HepG2 (cell line): ENCODE results near the gene LYPD4. TPM values are rescaled to one million over a fixed set of nuclear protein-coding genes. Genes with fewer than 3 reads are reported as not detected.
A peak's percentile ranks its signal among the peaks of the same experiment; 100 is the strongest.

Experiments
- ADNP ChIP-seq: sonication (generic); formaldehyde crosslinking; IDR thresholded peaks from 2 replicates; pipeline ENCODE4 v1.4.0; 2020; ENCODE audit warnings: missing genetic modification reagents
- CBFB ChIP-seq: sonication (generic); formaldehyde crosslinking; IDR thresholded peaks from 2 replicates; pipeline ENCODE4 v1.4.0; 2020; ENCODE audit warnings: missing genetic modification reagents
- FOXA3 ChIP-seq: IDR thresholded peaks from 2 replicates; pipeline ENCODE4 v1.6.1; 2016; ENCODE audit warnings: missing genetic modification reagents, missing compliant biosample characterization
- IKZF4 ChIP-seq: sonication (generic); formaldehyde crosslinking; IDR thresholded peaks from 2 replicates; pipeline ENCODE4 v1.5.1; 2020; ENCODE audit warnings: borderline replicate concordance, mild to moderate bottlenecking, low read depth, missing genetic modification reagents; ENCODE audit errors: not compliant biosample characterization
- MEIS1 ChIP-seq: sonication (generic); formaldehyde crosslinking; IDR thresholded peaks from 2 replicates; pipeline ENCODE4 v1.9.0; 2021; ENCODE audit warnings: mild to moderate bottlenecking, missing genetic modification reagents, moderate library complexity, borderline replicate concordance
- NBN ChIP-seq: fragments of 450-650 bp; conservative IDR thresholded peaks from 2 replicates; pipeline ENCODE4 v1.6.1; 2017
- POLR2G ChIP-seq: fragments of 200-400 bp; formaldehyde crosslinking; IDR thresholded peaks from 2 replicates; pipeline ENCODE4 v1.6.1; 2018; ENCODE audit warnings: mild to moderate bottlenecking, low read depth, low read length, moderate library complexity
- SMYD3 ChIP-seq: sonication (generic); formaldehyde crosslinking; IDR thresholded peaks from 2 replicates; pipeline ENCODE4 v1.8.1; 2023; ENCODE audit warnings: mild to moderate bottlenecking, missing genetic modification reagents
- SRY ChIP-seq: sonication (generic); formaldehyde crosslinking; IDR thresholded peaks from 2 replicates; pipeline ENCODE4 v1.8.0; 2022; ENCODE audit warnings: mild to moderate bottlenecking, missing genetic modification reagents
- ZBTB38 ChIP-seq: sonication (generic); formaldehyde crosslinking; IDR thresholded peaks from 2 replicates; pipeline ENCODE4 v1.5.1; 2020; ENCODE audit warnings: mild to moderate bottlenecking, missing genetic modification reagents
- ZEB1 ChIP-seq: IDR thresholded peaks from 2 replicates; pipeline ENCODE4 v1.6.1; 2012; ENCODE audit warnings: mild to moderate bottlenecking, low read depth, inconsistent platforms; ENCODE audit not compliant: insufficient replicate concordance
- ZMYM4 ChIP-seq: sonication (generic); formaldehyde crosslinking; IDR thresholded peaks from 2 replicates; pipeline ENCODE4 v1.8.1; 2023; ENCODE audit warnings: mild to moderate bottlenecking, missing genetic modification reagents
- ZNF251 ChIP-seq: sonication (generic); formaldehyde crosslinking; IDR thresholded peaks from 2 replicates; pipeline ENCODE4 v1.9.0; 2021; ENCODE audit warnings: mild to moderate bottlenecking, missing genetic modification reagents
- ZNF3 ChIP-seq: IDR thresholded peaks from 2 replicates; pipeline ENCODE4 v1.7.0; 2017; ENCODE audit warnings: inconsistent platforms
- ZNF441 ChIP-seq: sonication (generic); formaldehyde crosslinking; IDR thresholded peaks from 2 replicates; pipeline ENCODE4 v1.7.0; 2021; ENCODE audit warnings: missing genetic modification reagents, borderline replicate concordance
- ZSCAN12 ChIP-seq: sonication (generic); formaldehyde crosslinking; IDR thresholded peaks from 2 replicates; pipeline ENCODE4 v1.9.0; 2021; ENCODE audit warnings: mild to moderate bottlenecking, missing genetic modification reagents
- polyA plus RNA-seq, 8 experiments: library from polyadenylated mRNA; depleted of rRNA in 3 of 8; stranded (reverse) in 7 of 8; unstranded in 1 of 8; fragments of >200 nt; fragmentation: Illumina TruSeq in 4 of 8; extraction: Trizol in 4 of 8; gene quantifications; 2 replicates each; pipeline versions ENCODE4 v1.2.1 to v1.2.3, GENCODE V29; 2011 to 2016; ENCODE audit warnings: low read depth in 4 of 8, missing spikeins in 1 of 8, mixed read lengths in 1 of 8; ENCODE audit not compliant: insufficient read depth in 1 of 8
- total RNA-seq, 5 experiments: library from RNA; depleted of rRNA; stranded (reverse); fragments of >200 nt; fragmentation: Illumina TruSeq; extraction: Trizol; gene quantifications; 2 replicates each; pipeline ENCODE4 v1.2.3, GENCODE V29; 2016; ENCODE audit warnings: low read depth in 1 of 5
- TF ChIP-seq, protein P1 (sequence below): sonication (generic); formaldehyde crosslinking; IDR thresholded peaks from 2 replicates; pipeline ENCODE4 v1.5.0; 2020; ENCODE audit warnings: mild to moderate bottlenecking, missing genetic modification reagents
- TF ChIP-seq, protein P2 (sequence below): sonication (generic); formaldehyde crosslinking; IDR thresholded peaks from 2 replicates; pipeline ENCODE4 v1.4.0; 2020; ENCODE audit warnings: missing genetic modification reagents, mild to moderate bottlenecking, borderline replicate concordance
- TF ChIP-seq, protein P3 (sequence below): sonication (generic); formaldehyde crosslinking; conservative IDR thresholded peaks from 2 replicates; pipeline ENCODE4 v1.8.0; 2022; ENCODE audit warnings: missing genetic modification reagents
- TF ChIP-seq, protein P4 (sequence below): sonication (generic); formaldehyde crosslinking; IDR thresholded peaks from 2 replicates; pipeline ENCODE4 v1.5.0; 2020; ENCODE audit warnings: missing genetic modification reagents, mild to moderate bottlenecking, borderline replicate concordance

The LYPD4 gene
- total and polyA plus RNA-seq, 2 of the 13 experiments (the other 11 are each of a cell fraction or from before 2014, with no cell fraction given): not detected

DNA sequence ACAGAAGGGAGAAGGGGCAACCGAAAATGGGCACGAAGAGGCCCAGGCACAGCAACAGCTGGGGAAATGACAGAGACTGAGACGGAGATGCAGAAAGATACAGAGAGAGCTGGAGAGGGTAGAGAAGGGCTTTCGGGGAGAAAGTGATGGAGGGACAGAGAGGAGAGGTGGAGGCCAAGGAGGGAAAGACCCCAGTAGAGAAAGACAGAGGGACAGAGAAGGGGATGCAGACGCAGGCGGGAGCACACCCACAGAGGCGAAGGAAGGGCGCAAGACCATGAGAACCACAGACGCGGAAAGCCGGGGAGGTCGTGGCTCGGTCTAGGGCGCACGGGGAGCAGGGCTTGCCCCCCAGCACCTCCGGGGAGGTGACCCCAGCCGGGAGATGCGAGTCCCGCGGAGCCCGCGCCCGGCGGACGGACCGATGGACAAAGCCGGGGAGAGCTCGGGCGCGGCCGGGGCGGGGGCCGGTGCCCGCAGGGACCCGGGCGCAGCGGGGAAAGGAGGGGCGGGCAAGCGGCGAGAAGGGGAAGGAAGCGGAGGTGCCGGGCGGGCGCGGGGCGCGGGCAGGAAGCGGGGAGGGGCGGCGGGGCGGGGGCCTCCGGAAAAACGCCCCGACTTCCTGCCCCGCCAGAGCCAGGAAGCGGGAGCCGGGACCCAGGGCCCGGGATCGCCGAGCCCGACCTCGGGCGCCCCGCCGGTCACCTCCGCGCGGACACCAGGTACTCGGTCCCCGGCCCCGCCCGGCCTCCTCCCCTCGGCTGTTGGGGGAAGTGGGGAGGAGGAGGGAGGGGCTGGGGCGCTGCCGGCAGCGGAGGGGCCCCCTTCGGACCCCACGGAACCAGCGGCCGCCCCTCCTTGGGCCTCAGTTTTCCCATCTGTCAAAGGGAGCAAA, 38.3 kb upstream of the LYPD4 start, which contains the start of gene ARHGEF1 (continued):
- TF ChIP-seq, protein P1, sequence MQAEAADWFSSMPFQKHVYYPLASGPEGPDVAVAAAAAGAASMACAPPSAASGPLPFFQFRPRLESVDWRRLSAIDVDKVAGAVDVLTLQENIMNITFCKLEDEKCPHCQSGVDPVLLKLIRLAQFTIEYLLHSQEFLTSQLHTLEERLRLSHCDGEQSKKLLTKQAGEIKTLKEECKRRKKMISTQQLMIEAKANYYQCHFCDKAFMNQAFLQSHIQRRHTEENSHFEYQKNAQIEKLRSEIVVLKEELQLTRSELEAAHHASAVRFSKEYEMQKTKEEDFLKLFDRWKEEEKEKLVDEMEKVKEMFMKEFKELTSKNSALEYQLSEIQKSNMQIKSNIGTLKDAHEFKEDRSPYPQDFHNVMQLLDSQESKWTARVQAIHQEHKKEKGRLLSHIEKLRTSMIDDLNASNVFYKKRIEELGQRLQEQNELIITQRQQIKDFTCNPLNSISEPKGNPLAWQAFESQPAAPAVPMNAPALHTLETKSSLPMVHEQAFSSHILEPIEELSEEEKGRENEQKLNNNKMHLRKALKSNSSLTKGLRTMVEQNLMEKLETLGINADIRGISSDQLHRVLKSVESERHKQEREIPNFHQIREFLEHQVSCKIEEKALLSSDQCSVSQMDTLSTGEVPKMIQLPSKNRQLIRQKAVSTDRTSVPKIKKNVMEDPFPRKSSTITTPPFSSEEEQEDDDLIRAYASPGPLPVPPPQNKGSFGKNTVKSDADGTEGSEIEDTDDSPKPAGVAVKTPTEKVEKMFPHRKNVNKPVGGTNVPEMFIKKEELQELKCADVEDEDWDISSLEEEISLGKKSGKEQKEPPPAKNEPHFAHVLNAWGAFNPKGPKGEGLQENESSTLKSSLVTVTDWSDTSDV (CRISPR knock-in tag): no peak
- TF ChIP-seq IKZF4 (CRISPR knock-in tag): no peak
- no peak for TF ChIP-seq ZNF3
- no peak for TF ChIP-seq CBFB (CRISPR knock-in tag)
- 0 out of 2 replicates have a peak, but pooled peaks have one; percentile 47 for TF ChIP-seq POLR2G
- TF ChIP-seq, protein P2, sequence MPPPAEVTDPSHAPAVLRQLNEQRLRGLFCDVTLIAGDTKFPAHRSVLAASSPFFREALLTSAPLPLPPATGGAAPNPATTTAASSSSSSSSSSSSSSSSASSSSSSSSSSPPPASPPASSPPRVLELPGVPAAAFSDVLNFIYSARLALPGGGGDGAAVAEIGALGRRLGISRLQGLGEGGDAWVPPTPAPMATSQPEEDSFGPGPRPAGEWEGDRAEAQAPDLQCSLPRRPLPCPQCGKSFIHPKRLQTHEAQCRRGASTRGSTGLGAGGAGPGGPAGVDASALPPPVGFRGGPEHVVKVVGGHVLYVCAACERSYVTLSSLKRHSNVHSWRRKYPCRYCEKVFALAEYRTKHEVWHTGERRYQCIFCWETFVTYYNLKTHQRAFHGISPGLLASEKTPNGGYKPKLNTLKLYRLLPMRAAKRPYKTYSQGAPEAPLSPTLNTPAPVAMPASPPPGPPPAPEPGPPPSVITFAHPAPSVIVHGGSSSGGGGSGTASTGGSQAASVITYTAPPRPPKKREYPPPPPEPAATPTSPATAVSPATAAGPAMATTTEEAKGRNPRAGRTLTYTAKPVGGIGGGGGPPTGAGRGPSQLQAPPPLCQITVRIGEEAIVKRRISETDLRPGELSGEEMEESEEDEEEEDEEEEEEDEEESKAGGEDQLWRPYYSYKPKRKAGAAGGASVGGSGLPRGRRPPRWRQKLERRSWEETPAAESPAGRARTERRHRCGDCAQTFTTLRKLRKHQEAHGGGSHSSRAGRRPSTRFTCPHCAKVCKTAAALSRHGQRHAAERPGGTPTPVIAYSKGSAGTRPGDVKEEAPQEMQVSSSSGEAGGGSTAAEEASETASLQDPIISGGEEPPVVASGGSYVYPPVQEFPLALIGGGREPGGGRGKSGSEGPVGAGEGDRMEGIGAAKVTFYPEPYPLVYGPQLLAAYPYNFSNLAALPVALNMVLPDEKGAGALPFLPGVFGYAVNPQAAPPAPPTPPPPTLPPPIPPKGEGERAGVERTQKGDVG (CRISPR knock-in tag): no peak
- no peak for TF ChIP-seq ZSCAN12 (CRISPR knock-in tag)
- TF ChIP-seq MEIS1 (CRISPR knock-in tag): no peak
- TF ChIP-seq ZMYM4: no peak
- TF ChIP-seq SMYD3 (CRISPR knock-in tag): no peak
- TF ChIP-seq, protein P3, sequence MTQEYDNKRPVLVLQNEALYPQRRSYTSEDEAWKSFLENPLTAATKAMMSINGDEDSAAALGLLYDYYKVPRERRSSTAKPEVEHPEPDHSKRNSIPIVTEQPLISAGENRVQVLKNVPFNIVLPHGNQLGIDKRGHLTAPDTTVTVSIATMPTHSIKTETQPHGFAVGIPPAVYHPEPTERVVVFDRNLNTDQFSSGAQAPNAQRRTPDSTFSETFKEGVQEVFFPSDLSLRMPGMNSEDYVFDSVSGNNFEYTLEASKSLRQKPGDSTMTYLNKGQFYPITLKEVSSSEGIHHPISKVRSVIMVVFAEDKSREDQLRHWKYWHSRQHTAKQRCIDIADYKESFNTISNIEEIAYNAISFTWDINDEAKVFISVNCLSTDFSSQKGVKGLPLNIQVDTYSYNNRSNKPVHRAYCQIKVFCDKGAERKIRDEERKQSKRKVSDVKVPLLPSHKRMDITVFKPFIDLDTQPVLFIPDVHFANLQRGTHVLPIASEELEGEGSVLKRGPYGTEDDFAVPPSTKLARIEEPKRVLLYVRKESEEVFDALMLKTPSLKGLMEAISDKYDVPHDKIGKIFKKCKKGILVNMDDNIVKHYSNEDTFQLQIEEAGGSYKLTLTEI (CRISPR knock-in tag): no peak
- no peak for TF ChIP-seq FOXA3
- TF ChIP-seq ZEB1: no peak
- no peak for TF ChIP-seq ZNF251 (CRISPR knock-in tag)
- TF ChIP-seq, protein P4, sequence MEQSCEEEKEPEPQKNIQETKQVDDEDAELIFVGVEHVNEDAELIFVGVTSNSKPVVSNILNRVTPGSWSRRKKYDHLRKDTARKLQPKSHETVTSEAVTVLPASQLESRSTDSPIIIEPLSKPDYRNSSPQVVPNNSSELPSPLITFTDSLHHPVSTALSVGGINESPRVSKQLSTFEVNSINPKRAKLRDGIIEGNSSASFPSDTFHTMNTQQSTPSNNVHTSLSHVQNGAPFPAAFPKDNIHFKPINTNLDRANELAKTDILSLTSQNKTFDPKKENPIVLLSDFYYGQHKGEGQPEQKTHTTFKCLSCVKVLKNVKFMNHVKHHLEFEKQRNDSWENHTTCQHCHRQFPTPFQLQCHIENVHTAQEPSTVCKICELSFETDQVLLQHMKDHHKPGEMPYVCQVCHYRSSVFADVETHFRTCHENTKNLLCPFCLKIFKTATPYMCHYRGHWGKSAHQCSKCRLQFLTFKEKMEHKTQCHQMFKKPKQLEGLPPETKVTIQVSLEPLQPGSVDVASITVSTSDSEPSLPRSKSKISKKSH (CRISPR knock-in tag): no peak
- TF ChIP-seq ADNP (CRISPR knock-in tag): no peak
- no peak for TF ChIP-seq NBN
- no peak for TF ChIP-seq ZBTB38
- no peak for TF ChIP-seq SRY (CRISPR knock-in tag)
- no peak for TF ChIP-seq ZNF441 (CRISPR knock-in tag)
